Measurements from ENCODE around the gene SPDYE17.
"Not testable (repeated sequence)": the region's sequence is repeated elsewhere in the genome, so short reads cannot be mapped to it uniquely, and the experiment has no call there.

DNA sequence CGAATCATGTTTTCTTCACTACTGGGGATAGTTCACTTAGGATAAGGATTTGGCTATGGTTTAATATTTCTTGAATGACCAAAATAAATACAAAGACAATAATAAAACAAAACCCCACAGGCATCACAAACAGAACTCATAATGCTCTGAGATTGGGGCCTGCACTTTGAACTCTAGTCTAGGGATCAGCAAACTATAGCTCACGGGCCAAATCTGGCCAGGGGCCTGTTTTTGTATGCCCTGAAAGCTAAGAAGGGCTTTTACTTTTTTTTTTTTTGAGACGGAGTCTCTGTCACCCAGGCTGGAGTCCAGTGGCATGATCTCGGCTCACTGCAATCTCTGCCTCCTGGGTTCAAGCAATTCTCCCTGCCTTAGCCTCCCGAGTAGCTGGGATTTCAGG is 44.9 kb upstream of the SPDYE17 start:
- not testable (repeated sequence) for TF ChIP-seq CTCF (conservative IDR thresholded peaks at IDR 0.05); ZFX (IDR thresholded peaks at IDR 0.05)

Data from C4-2B (cell line).